GM19372 (cell line): ENCODE data around the gene RPS2.
A peak's percentile ranks its signal among the peaks of the same experiment; 100 is the strongest.
"Not testable (repeated sequence)": the region's sequence is repeated elsewhere in the genome, so short reads cannot be mapped to it uniquely, and the experiment has no call there.

Experiments
- ATAC-seq: cut with Tn5 transposase; IDR thresholded peaks from one replicate; pipeline ENCODE4 v1.9.1; 2021; ENCODE audit warnings: mild to moderate bottlenecking, low read depth, moderate library complexity; ENCODE audit not compliant: unreplicated experiment

Gene RPS2

DNA sequence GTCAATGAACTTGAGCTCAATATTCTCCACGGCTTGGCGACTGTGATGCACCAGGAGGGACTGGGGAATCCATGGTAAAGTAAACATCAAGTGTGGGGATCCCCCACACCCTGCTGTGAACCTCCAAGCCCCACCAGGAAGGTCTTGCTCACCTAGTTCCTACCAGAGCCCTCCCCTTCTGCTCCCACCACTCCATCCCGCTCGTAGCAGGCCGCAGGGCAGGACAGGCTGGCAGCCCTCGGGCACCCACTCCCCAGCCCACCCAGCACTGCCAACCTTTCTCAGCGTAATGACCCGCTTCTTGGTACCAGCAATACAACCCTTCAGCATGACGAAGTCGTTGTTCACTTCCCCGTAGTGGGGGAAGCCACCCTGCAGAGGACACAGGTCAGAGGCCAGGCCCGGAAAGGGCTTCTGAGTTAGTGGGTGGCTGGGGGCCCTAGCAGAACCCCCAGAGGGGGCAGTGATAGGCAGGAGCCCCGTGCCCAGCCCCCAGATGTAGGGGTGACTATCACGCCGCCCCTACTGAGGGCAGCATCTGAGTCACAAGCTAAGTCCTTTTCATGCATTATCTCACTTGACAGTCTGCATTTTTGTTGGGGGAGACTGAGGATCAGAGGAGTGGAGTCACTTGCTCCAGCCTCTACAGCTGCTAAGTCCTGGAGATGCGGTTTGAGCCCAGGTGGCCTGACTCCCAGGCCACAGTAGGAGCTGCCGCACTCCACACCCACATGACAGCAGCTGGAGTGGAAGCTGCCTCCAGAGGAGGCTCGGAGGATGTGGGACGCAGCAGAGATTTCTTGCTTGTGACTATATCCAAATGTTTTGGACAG, 18.9 kb downstream of the RPS2 start:
- no peak for ATAC-seq

DNA sequence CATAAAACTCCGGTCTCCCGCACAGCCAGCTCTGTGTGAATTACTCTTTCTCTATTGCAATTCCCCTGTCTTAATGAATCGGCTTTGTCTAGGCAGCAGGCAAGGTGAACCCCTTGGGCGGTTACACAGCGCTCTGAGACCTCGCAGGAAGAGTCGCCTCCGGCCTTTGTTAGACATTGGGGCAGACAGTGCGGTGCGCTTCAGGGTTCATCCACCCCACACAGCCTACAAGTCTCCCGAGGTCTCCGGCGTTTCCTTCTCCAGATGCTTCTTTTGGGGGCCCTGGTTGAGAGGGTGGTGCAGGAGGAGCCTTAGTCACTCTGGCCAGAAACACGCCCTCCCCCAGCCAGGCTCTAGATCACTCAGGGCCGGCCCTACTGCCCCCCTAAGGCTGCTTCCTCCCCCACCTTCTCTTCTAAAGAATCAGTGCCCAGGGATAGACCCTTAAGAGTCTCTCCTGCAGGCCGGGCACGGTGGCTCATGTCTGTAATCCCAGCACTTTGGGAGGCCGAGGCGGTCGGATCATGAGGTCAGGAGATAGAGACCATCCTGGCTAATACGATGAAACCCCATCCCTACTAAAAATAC, 19.9 kb downstream of the RPS2 start:
- no peak for ATAC-seq

DNA sequence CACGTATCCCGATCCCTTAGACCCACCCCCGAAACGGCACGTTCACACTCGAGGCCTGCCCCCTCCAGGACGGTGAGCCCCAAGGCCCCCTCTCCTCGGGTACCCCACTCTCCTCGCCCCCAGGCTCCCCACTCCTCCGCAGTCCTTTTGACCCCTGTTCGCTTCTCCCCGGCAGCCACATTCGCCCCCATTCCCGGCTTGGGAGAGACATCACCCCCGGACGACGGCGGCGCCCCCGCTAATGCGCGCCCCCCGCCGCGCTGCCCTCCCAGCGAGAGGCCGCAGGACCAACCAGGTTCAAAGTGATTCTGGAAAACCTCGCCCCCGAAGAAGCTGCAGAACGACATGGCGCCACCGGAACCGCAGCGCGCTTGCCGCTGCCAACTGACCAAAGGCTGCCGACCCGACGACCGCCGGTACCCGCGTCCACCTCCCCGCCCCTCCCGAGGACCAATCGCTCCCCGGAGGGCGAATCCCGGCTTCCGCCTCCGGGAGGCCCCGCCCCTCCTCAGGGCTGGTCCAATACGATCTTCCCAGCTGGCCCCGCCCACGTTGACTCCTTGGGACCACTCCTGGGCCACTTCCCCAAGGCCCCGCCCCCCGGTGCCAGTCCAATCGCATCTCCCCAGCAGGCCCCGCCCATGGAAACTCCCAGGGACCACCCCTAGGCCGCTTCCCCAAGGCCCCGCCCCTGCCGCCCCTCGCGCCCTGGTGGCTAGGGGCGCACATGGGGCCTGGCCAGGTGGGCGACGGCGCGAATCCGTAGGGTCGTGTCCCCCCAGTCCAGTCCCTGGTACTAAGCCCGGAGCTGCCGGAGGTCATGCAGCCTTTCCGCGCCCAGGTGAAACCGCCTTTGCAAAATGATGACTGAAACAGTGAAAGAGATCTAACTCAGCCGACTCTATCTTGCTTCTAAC, 21.6 kb downstream of the RPS2 start, which contains the start of gene MSRB1:
TSS of gene MSRB1 (minus strand) at position 390 of the 917 bp plus-strand sequence. CDS start at position 347, 43 bp downstream.
- ATAC-seq: peak; percentile 93

DNA sequence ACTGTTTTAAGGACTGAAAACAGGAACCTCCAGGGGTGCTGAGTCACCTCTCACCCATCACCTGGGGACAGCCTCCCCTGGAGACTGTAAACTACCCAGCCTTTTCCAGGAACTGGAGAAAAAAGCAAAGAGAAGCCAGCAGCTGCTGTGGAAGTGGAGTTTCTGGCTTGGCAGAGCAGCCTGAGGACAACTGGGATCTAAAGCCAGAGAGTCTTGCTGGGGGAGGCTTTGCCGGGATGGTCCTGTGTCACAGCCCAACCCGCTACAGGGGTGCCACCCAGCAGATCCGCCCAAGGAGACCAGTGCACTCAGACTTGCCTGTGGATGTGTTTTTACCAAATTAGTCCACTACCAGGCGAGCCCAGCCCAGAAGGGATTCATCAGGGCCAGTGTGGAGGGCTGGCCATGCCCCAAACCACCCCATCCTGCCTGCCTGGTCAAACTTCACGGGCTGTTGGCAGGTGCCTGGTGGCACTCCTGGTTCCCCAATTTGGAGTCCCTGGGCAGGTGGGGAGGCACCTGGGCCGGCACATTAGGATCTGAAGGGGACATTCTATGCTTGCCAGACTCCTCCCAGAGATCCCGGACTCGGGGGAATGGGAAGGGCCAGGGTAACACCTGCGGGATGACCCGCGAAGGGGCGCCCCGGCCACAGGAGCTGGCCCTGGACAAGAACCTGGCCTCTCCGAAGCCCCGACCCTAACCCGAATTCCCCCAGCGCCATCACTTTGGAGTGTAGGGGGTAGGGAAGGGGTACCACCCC, 22.4 kb downstream of the RPS2 start:
- ATAC-seq: no peak

DNA sequence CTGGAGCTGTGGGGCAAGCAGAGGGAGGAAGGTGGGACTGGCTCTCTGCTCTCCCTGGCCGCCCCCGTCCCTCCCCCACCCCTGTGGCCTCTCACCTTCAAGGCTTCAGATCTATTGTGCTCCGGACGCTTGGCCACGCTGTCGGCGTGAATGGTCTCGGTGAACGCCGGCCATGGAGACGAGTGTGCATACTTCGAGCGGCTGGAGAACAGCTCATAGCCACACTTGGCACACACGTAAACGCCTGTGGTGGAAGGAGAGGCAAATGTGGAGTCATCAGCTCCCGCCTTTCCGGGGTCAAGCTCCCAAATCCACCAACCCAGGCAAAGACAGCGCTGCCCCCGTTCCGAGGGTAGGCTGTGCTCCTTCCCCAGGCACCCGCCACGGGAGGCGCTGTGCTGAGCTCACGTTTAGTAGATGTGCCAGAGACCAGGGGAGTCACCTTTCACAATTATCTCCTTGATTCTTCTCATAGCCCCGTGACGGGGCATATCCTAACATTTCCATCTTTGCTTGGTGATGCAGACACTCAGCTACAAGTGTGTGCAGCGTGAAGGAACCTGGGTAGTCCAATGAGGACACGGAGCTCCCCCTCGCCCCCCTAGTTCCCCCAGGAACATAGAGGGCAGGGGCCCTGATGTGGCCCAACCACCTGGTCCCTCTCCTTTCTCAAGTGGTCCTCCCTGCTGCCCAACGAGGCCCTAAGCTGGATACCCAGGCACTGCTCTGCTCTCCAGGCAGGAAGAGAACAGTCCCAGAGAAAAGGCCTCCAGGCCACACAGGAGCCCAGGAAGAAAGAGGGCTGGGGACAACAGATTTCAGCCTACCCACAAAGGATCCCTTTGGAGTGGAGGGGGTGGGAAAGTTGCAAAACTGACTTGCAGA, 23.2 kb downstream of the RPS2 start:
- no peak for ATAC-seq

DNA sequence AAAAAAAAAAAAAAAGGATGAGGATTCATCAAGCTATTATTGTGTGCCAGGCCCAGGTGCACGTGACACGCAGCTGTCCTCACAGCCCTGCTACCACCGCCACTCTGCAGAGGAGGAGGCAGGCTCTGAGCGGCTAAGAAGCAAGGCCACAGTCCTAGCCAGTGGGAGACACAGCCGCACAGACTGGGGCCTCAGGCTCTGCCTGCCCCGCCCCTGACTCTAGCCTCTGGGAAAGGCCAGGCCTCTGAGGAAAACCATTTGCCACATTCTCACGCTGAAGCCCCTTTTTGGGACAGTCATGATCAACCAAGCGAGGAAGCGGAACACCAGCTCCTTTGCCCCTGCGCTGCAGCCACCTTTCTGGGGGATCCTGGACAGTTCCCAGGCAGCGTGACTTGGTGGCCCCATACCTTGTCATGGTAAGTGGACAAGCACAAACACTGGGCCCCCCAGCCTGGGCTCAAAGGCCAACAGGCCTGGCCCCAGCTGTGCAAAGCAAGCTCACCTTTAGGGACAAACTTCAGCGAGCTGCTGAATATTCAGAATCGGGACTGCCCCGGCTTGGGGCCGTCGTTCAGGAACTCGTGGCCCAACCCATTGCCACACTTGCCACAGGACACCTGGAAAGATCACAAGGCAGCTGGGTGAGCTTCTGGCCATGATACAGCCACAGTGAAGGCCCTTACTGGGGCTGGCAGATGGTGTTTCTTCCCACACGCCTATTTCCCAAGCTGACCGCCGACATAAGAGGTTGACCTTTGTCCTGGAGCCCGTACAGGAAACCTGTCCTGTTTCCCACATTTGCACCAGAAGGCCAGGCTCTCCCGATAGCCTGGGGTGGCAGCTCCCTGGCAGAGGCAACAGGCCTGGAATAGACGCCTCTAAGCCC, 24.1 kb downstream of the RPS2 start:
- no peak for ATAC-seq

DNA sequence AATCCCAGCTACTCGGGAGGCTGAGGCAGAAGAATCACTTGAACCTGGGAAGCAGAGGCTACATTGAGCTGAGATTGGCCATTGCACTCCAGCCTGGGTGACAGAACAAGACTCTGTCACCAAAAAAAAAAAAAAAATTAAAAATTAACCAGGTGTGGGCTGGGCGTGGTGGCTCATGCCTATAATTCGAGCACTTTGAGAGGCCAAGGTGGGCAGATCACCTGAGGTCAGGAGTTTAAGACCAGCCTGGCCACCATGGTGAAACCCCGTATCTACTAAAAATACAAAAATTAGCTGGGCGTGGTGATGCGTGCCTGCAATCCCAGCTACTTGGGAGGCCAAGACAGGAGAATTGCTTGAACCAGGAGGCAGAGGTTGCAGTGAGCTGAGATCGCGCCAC, 24.8 kb downstream of the RPS2 start:
- not testable (repeated sequence) for ATAC-seq

DNA sequence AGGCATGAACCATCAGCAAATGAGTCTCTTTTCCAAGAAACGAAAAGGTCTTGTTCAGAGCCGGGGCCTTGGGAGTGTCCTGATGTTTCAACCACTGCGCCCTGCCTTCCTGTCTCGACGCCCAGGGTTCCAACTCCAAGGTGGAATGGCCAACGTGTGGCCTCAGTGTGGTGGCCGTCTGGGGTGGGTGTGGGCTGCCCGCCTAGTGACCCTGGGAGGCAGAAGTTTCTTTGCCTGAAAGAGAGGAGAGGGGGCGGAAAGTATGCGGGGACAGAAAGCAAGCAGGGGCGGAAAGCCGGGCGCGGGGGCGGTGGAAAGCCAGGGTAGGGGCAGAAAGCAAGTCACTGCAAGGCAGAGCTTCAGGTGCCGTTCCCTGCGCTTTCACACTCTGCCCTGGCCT, 25.7 kb downstream of the RPS2 start:
- ATAC-seq: no peak

DNA sequence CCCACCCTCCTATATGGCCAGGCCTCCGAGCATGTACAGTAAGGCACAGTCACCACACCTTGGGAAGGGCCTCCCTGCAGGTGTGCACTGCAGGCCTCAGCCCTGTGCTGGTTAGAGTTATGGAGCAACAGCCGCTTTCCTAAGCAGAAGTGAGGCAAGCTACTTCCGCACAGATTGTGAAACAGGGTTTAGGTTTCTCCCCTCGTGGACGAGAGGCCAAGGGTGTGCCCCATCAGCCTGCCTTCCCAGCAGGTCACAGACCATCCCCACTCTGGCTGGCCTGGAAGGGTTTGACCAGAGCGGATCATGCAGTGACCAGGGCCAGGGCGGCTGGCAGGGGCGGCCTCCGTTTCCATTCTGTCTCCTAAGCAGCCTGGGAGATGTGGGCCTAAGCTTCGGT, 26.3 kb downstream of the RPS2 start:
- ATAC-seq: no peak

DNA sequence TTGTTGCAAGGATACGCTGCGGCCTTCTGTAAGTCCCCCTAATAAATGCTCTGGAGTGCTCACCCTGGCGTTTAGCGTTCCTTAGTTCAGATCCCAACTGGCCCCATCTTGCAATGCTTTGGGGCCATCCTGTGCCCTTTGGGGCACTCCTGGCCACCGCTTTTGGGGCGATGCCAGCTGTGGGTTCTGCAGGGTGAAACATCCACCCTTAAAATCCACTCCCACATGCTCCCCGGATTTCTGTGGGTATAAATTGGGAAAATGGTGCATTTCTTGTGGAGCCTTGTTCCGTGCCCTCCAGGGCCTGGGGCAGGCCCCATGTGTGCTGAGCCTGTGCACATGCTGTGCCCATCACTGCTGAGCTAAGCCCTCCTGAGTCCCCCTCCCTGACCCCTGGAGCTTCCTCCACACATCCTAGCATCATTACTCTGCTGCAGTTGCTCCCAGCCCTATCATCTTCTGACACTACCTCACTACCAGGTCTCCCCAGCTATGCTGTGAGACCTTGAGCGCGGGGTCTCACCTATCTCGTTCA, 27.6 kb downstream of the RPS2 start:
- no peak for ATAC-seq

DNA sequence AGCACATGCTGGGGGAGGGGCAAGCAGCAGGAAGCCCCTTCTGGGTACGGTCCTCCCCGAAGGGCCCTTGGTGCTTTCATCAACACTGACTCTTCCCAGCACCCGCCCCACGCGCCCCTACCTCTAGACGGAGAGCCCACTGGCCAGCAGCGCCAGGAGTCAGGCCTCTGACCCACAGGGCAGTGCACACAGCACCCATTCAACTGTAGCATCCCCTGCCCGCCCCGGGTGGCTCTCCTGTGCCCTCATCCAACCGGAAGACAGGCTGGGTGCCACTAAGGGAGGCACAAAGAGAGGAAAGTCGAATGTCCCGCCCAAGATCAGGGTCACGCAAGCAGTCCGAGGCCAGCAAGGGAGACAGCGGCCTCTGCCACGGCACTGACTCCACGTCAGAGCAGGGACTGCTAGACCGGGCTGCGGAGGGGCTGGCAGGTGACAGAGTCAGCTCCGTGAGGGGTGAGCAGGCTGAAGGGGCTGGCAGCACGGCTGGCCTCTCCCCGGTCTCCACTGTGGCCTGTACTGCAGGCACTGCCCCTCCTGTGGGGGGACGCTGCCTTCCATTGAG, 31.4 kb downstream of the RPS2 start:
- ATAC-seq: no peak

DNA sequence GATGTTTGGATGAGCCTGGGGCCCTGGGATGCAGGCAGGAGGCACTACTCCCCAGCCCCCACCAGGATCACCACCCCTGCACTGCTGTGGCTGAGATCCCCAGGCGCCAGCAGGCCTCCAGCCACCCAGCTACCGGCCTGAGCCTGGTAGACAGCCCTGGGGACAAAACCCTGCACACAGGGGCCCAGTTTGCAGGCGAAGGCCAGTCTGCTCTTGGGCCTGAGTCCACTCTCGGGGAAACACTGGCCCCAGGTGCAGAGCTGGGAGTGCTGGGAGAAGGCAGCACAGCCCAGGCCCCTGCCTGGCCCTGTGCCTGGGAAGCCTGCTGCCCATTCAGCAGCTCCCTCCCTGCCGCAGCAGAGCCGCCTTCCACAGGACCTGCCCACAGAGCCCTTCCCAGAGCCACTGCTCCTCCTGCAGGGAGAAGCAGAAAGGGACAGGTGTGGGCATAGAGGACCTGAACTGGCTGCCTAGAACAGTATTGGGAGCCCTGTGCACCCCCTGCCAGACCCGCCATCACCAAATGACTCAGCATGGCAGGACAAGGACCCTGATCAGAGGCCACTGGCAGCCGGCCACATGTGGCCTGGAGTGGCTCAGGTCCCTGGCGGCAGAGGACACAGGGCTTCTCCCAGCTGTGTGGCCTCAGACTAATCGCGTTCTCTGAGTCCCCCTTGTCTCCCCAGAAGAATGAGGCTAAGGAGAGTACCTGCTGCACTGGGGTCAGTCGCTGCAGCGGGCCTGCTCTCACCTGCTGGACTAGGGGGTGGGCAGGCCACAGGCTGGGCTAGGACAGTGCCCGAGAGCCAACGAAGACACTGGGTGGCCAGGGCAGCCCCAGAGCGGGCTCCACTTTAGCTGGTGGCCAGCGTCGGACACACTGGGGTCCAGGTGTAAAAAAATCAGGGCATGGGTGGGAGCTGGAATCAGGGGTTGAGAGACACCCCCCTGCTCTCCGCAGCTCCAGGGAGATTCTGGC, 32.3 kb downstream of the RPS2 start:
- no peak for ATAC-seq

DNA sequence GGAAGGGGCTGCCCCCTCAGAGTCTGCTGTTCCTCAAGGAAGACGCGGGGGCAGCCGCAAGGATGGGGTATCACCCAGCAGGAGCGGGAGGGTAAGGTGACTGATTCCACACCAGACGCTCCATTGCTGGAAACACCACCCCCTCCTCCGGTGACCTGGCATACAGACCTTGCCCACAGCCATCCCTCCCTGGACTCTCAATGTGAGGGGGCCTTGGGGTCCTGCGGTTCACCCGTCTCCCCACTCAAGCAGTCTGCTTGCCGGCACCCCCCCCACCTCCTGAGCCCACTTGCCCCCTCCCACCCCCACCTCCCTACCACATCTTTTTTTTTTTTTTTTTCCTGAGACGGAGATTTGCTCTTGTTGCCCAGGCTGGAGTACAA, 34.3 kb downstream of the RPS2 start:
- no peak for ATAC-seq

DNA sequence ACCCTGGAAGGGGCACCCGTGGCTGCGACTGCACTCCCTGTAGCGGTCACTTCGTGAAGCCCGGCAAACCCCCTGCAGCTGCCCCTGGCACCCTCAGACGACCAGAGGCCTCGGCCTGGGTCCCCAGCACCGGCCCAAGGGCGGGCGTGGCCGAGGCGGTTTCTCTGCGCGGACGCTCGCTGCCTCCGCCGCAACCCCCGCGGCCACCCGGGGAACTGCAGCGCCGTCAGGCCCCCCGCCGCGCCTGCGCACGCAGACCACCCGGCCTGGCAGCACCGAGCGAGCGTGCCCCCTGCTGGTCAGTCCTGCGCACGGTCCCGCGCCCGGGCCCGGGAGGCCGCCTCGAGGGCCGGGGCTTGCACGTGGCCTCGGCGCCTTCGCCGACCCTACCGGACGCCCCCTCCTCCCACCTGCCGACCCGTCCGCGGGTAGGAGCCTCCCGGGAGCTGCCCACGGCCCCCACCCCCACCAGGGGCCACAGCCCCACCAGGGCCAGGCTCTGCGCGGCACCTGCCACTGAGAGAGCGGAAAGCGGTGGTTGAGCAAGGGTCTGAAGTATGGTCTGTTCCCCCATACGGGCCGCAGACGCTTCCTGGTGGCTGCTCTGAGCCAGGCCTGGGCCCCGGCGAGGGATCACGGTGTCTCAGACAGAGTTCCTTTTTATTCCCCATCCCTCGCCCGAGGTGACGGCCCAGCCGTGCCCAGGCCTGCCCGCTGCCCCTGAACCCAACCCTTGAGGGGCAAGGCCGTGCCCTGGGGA, 34.9 kb downstream of the RPS2 start:
- peak; percentile 79 for ATAC-seq

DNA sequence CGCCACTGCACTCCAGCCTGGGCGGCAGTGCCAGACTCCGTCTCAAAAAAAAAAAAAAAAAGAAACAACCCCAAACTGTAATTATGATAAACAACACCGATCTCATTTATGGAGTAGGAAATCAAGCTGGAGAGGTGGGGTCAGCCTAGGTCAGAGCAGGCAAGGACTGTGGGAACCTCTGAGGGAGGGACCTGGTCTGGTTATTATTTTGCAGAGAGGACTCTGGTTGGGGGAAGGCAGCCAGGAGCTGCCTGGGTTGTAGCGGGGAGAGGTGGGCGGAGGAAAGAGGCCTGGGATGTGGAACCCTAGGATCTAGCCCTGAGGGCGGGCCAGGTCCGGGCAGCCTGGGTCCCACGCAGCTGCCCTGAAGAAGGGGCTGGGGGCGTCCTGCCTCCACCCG, 35.5 kb downstream of the RPS2 start:
- no peak for ATAC-seq

DNA sequence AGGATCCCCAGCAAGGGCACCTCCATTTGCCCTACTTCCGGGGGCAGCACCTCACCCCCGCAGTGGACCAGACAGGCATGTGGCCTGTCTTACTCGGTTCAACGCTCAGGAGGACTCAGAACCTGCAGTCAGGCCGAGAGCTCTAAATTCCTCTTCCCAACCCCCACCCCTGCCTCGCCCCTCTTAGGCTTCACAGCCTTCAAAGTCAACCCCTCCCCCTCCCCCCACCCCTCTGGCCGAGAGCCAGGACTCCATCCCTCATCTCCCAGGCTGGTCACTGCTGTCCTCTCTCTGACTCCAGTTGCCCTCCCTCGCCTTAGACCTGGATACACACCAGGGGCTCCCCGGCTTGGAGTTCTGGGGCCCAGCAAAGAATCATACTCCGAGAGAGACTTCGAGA, 38.4 kb downstream of the RPS2 start:
- ATAC-seq: no peak
